K562 (cell line): ENCODE data around the gene MRPL40. TPM values are rescaled to one million over a fixed set of nuclear protein-coding genes. Genes with fewer than 3 reads are reported as not detected.
"Not testable (repeated sequence)": the region's sequence is repeated elsewhere in the genome, so short reads cannot be mapped to it uniquely, and the experiment has no call there.

Experiments used
- ATAC-seq: fragments of 200-7000 bp; cut with Tn5 transposase; 3 replicates; pipeline ENCODE4 v1.9.1; 2020; ENCODE audit warnings: moderate library complexity
- BruUV-seq: library from RNA; stranded (reverse); fragments of 400-500 nt; replicated peaks from 2 replicates; lab custom pipeline; 2021; lab: Mats Ljungman, UMichigan
- CTCF ChIA-PET: fragments of 300-600 bp; formaldehyde crosslinking; extraction: SDS; loops from one replicate; lab custom pipeline; 2021; ENCODE audit warnings: low intra/inter-chr PET ratio; lab: Yijun Ruan, JAX
- POLR2A ChIA-PET: fragments of 300-600, 350-650 bp; sonication (Branson Sonifier 250); formaldehyde crosslinking; extraction: SDS; loops from one replicate; lab custom pipeline; 2021; ENCODE audit warnings: antibody characterized with exemption, inconsistent platforms; lab: Yijun Ruan, JAX
- DNase-seq, 4 experiments: peaks; one replicate each; pipeline versions ENCODE4 v3.0.0 to v3.0.0-alpha.2; 2011 to 2018; ENCODE audit warnings: low spot score in 3 of 4, mixed read lengths in 3 of 4; ENCODE audit errors: extremely low read depth in 1 of 4
- FAIRE-seq: peaks from 2 replicates; lab custom pipeline; 2011; peaks lifted over from hg19 to GRCh38; lab: Jason Lieb, UNC
- H2AFZ ChIP-seq: 2 replicates; pipeline ENCODE4 v1.6.0; 2011; ENCODE audit warnings: low read depth, low read length, control low read depth, inconsistent platforms
- H3K27ac ChIP-seq: fragments of 200-600 bp; 3 replicates; pipeline ENCODE4 v1.8.0; 2011; ENCODE audit warnings: low read depth, mild to moderate bottlenecking, control low read depth, inconsistent platforms, low read length, moderate library complexity, mixed read lengths; ENCODE audit errors: extremely low read depth
- H3K27me3 ChIP-seq, 2 experiments: fragments of 300-600 bp in 1 of 2; 2 replicates in 1 of 2; 3 replicates in 1 of 2; pipeline versions ENCODE4 v1.6.0 to v1.8.0; 2011; ENCODE audit warnings: inconsistent platforms in 2 of 2, low read length in 2 of 2, mild to moderate bottlenecking in 1 of 2, mixed read lengths in 1 of 2, moderate library complexity in 1 of 2; ENCODE audit not compliant: control insufficient read depth in 2 of 2, insufficient read depth in 2 of 2
- H3K36me3 ChIP-seq: fragments of 300-600 bp; 3 replicates; pipeline ENCODE4 v1.8.0; 2011; ENCODE audit warnings: mild to moderate bottlenecking, low read length, inconsistent platforms; ENCODE audit not compliant: control insufficient read depth, insufficient read depth
- H3K4me1 ChIP-seq, 2 experiments: fragments of 200-600 bp in 1 of 2; replicated peaks in 1 of 2; 2 replicates in 1 of 2; 3 replicates in 1 of 2; pipeline versions ENCODE4 v1.5.1 to v1.8.0; 2011; ENCODE audit warnings: inconsistent platforms in 2 of 2, low read length in 2 of 2, mild to moderate bottlenecking in 1 of 2, mixed read lengths in 1 of 2, moderate library complexity in 1 of 2; ENCODE audit not compliant: control insufficient read depth in 2 of 2, insufficient read depth in 2 of 2
- H3K4me2 ChIP-seq: 2 replicates; pipeline ENCODE4 v1.6.1; 2011; ENCODE audit warnings: low read length, control low read depth, inconsistent platforms, mixed read lengths; ENCODE audit not compliant: insufficient read depth
- H3K4me3 ChIP-seq: fragments of 200-600 bp; sonication (generic), shearing (Covaris generic); 2 replicates; pipeline ENCODE4 v1.5.1; 2016; ENCODE audit warnings: control low read depth, inconsistent platforms
- H3K79me2 ChIP-seq: fragments of 200-600 bp; 3 replicates; pipeline ENCODE4 v1.8.0; 2011; ENCODE audit warnings: low read length, inconsistent platforms; ENCODE audit not compliant: control insufficient read depth, insufficient read depth
- H3K9ac ChIP-seq, 2 experiments: 2 replicates each; pipeline versions ENCODE4 v1.6.0 to v1.6.1; 2011; ENCODE audit warnings: low read depth in 2 of 2, low read length in 2 of 2, control low read depth in 1 of 2, inconsistent platforms in 1 of 2, mild to moderate bottlenecking in 1 of 2, mixed read lengths in 1 of 2; ENCODE audit not compliant: insufficient read depth in 1 of 2
- H3K9me1 ChIP-seq: one replicate; pipeline ENCODE4 v1.6.0; 2011; ENCODE audit warnings: inconsistent platforms, mild to moderate bottlenecking, low read length, moderate library complexity; ENCODE audit not compliant: control insufficient read depth, insufficient read depth
- H3K9me3 ChIP-seq: replicated peaks from 2 replicates; pipeline ENCODE4 v1.5.1; 2011; ENCODE audit warnings: low read depth, low read length, inconsistent platforms; ENCODE audit not compliant: control insufficient read depth, insufficient read depth
- H4K20me1 ChIP-seq: replicated peaks from 2 replicates; pipeline ENCODE4 v1.6.1; 2011; ENCODE audit warnings: low read length, inconsistent platforms, mixed read lengths; ENCODE audit not compliant: control insufficient read depth, insufficient read depth
- HBP1 ChIP-seq: fragments of 450-650 bp; formaldehyde crosslinking; IDR thresholded peaks from 2 replicates; pipeline ENCODE4 v1.4.0; 2022; ENCODE audit warnings: missing genetic modification characterization
- NR2F6 ChIP-seq: fragments of 450-650 bp; formaldehyde crosslinking; IDR thresholded peaks from 2 replicates; pipeline ENCODE4 v1.4.0; 2020; ENCODE audit warnings: mild to moderate bottlenecking
- OTX1 ChIP-seq: fragments of 450-650 bp; formaldehyde crosslinking; IDR thresholded peaks from 2 replicates; pipeline ENCODE4 v1.4.0; 2022; ENCODE audit warnings: mild to moderate bottlenecking
- THRB ChIP-seq: fragments of 450-650 bp; formaldehyde crosslinking; conservative IDR thresholded peaks from 2 replicates; pipeline ENCODE4 v1.4.0; 2022; ENCODE audit warnings: mild to moderate bottlenecking, missing genetic modification characterization
- ZBTB26 ChIP-seq: fragments of 450-650 bp; formaldehyde crosslinking; IDR thresholded peaks from 2 replicates; pipeline ENCODE4 v1.4.0; 2022; ENCODE audit warnings: missing genetic modification characterization
- ZNF512 ChIP-seq: IDR thresholded peaks from 2 replicates; pipeline ENCODE4 v1.6.1; 2016; ENCODE audit warnings: missing genetic modification characterization, missing compliant biosample characterization
- WGBS: fragments of 100-300 bp; shearing (Covaris generic); methylation state at CpG from one replicate; pipeline ENCODE4 v1.1.6; 2016; ENCODE audit warnings: low coverage, mixed read lengths; ENCODE audit not compliant: insufficient coverage; ENCODE audit errors: missing lambda C conversion rate; 5-methylcytosine and 5-hydroxymethylcytosine counted together
- in situ Hi-C: fragments of 300-500 bp; cut with MboI; formaldehyde crosslinking; loops from 4 replicates; pipeline ENCODE4 v1.15.0; 2018; ENCODE audit warnings: inconsistent platforms, mixed read lengths
- intact Hi-C: fragments of 100-400 bp; cut with micrococcal nuclease; formaldehyde crosslinking; loops from 2 replicates; pipeline ENCODE4 v1.14.2; 2022
- polyA plus RNA-seq, 8 experiments: library from polyadenylated mRNA; depleted of rRNA in 4 of 8; stranded (reverse) in 5 of 8; unstranded in 3 of 8; fragments of >200 nt; fragmentation: Nextera tagmentation in 2 of 8; fragmentation: Illumina TruSeq in 1 of 8; extraction: Ambion mirVana in 2 of 8; extraction: Trizol in 1 of 8; gene quantifications; 2 replicates each; pipeline versions ENCODE4 v1.2.1 to v1.2.3, GENCODE V29; 2011 to 2014; ENCODE audit warnings: inconsistent platforms in 1 of 8, missing spikeins in 1 of 8
- total RNA-seq, 7 experiments: library from RNA; depleted of rRNA in 6 of 7; stranded (reverse); fragments of >200 nt in 6 of 7; fragmentation: Illumina TruSeq in 2 of 7; extraction: Trizol in 2 of 7; gene quantifications; 2 replicates each; pipeline versions ENCODE4 v1.2.1 to v1.2.3, GENCODE V29; 2011 to 2021; ENCODE audit warnings: low replicate concordance in 1 of 7

MRPL40 gene
- total and polyA plus RNA-seq, 9 of the 15 experiments (the other 6 are each of a cell fraction or from before 2014, with no cell fraction given), result 132 to 652 (median 208) TPM

- FAIRE-seq, H2AFZ ChIP-seq, CTCF ChIA-PET, BruUV-seq, intact Hi-C loops, in situ Hi-C loops, ATAC-seq, H4K20me1 ChIP-seq, H3K27ac ChIP-seq, H3K27me3 ChIP-seq, H3K4me2 ChIP-seq, H3K9ac ChIP-seq, H3K9me1 ChIP-seq, H3K9me3 ChIP-seq, H3K4me3 ChIP-seq: not testable (repeated sequence)
- POLR2A ChIA-PET, result interaction anchor here (0.6 to 11.9 kb wide), 7 partner anchors 12 to 494 kb away, joined by 3 to 284 read pairs (median 4); partner anchors contain the start of gene C22orf39
- DNase-seq, result peak in 1 of 4 experiments; percentile 30
- Histone ChIP-seq H3K79me2 (peaks cover 38% of the 10 kb centered on the region), H3K36me3 (peaks cover 62% of the 10 kb centered on the region), H3K4me1 (peaks cover 5 to 18% of the 10 kb centered on the region in 2 experiments)
- 95% methylated on average over 9 of the region's 9 CpGs for WGBS
- TF ChIP-seq ZBTB26 (peak; percentile 75; the same call in 1 of the 2 replicates), HBP1 (CRISPR knock-in tag) (0 out of 2 replicates have a peak, but pooled peaks have one; percentile 13), NR2F6 (peak; percentile 16; the same call in 1 of the 2 replicates), OTX1 (CRISPR knock-in tag) (0 out of 2 replicates have a peak, but pooled peaks have one; percentile 35), THRB (CRISPR knock-in tag) (peak; percentile 58; the same call in 1 of the 2 replicates), ZNF512 (tag) (peak; percentile 10; the same call in 1 of the 2 replicates)
Measured at GRCh38 chr22:19436444-19437161, 4.3 kb downstream of the MRPL40 start.
